ENCODE results near the gene LTBP2. TPM values are rescaled to one million over a fixed set of nuclear protein-coding genes. Genes with fewer than 3 reads are reported as not detected.

The LTBP2 gene
- polyA plus RNA-seq, 2 of the 4 experiments (the other 2 are of a cell fraction), result 4.9 to 14.4 TPM

- CTCF ChIA-PET, result interaction anchor here (0.6 to 6.8 kb wide), 30 partner anchors 9 to 359 kb away, joined by 3 to 62 read pairs (median 5); partner anchors contain the start of genes ISCA2, LTBP2, NPC2 and YLPM1
- WGBS (ENCODE audit: missing lambda C conversion rate), result 56% methylated on average over 5 of the region's 5 CpGs
Observed at GRCh38 chr14:74501691-74502090, 110.3 kb downstream of the LTBP2 start.

GRCh38 chr14:74501135-74501614 is 110.9 kb downstream of the LTBP2 start:
- FAIRE-seq, result no peak
- POLR2A ChIA-PET, result no interaction called here

More at GRCh38 chr14:74501691-74502090, 110.3 kb downstream of the LTBP2 start:
- no peak for FAIRE-seq
- POLR2A ChIA-PET, result interaction anchor here (1.2 kb wide), 1 partner anchor 8 kb away, joined by 5 read pairs; the partner anchor contains the start of genes ISCA2 and NPC2
- no peak for ATAC-seq
- no peak for TF ChIP-seq RCOR1 (IDR thresholded peaks at IDR 0.05; ENCODE audit: low read depth, low read length)
- TF ChIP-seq E2F6 (IDR thresholded peaks at IDR 0.05; ENCODE audit: borderline replicate concordance, low read depth), result no peak
- TF ChIP-seq HEYL (CRISPR knock-in tag; IDR thresholded peaks at IDR 0.05), result no peak
- TF ChIP-seq HOXA7 (CRISPR knock-in tag; IDR thresholded peaks at IDR 0.05), result no peak
- no peak for TF ChIP-seq SMC3 (IDR thresholded peaks at IDR 0.05)
- Histone ChIP-seq H3K9me3 (no peaks in the 10 kb centered on the region), H3K4me1 (peaks cover 12% of the 10 kb centered on the region; the same call in 2 of the 3 replicates), H3K4me3 (no peak overlapping the region), H3K27ac (peak overlapping the region; percentile 25 to 68; a peak in 2 of 6 replicates), H3K4me2 (no peak overlapping the region)
- DNase-seq (ENCODE audit: low read depth in 1 of 2, low spot score in 1 of 2), result no peak

More at GRCh38 chr14:74501135-74501614, 110.9 kb downstream of the LTBP2 start:
- no peaks in the 10 kb centered on the region for H3K9me3 ChIP-seq
- TF ChIP-seq KDM1A (IDR thresholded peaks at IDR 0.05; ENCODE audit: low read depth) (no peak), KDM5A (IDR thresholded peaks at IDR 0.05) (no peak), RAD21 (conservative IDR thresholded peaks at IDR 0.05 in 1 of 2, IDR thresholded peaks at IDR 0.05 in 1 of 2) (peak; percentile 62 to 77), CTCF (IDR thresholded peaks at IDR 0.05) (peak; percentile 56), REST (IDR thresholded peaks at IDR 0.05) (no peak), EHF (CRISPR knock-in tag; IDR thresholded peaks at IDR 0.05) (no peak), JUN (IDR thresholded peaks at IDR 0.05) (no peak)
- peak; percentile 49 to 68 for DNase-seq (ENCODE audit: low read depth in 1 of 2, low spot score in 1 of 2)
- ATAC-seq, result peak; percentile 72 to 85
- peak overlapping the region in 1 of 2 experiments; percentile 68; a peak in 2 of 6 replicates for H3K27ac ChIP-seq
- CTCF ChIA-PET, result interaction anchor here (0.6 to 6.8 kb wide), 27 partner anchors 9 to 360 kb away, joined by 3 to 62 read pairs (median 5); partner anchors contain the start of genes ISCA2, LTBP2, NPC2 and YLPM1
- H3K4me1 ChIP-seq, result peaks cover 12% of the 10 kb centered on the region; the same call in 2 of the 3 replicates
- 72% methylated on average over 16 of the region's 16 CpGs for WGBS (ENCODE audit: missing lambda C conversion rate)
- H3K4me2 ChIP-seq, result no peak overlapping the region
- H3K4me3 ChIP-seq, result no peak overlapping the region
